Activated CD8-positive, alpha-beta T cell treated with anti-CD3 and anti-CD28 coated beads for 36 hours (primary cell): Measurements from ENCODE around the gene INPP5A. TPM values are rescaled to one million over a fixed set of nuclear protein-coding genes. Genes with fewer than 3 reads are reported as not detected.

Experiments used
- ATAC-seq: fragments of 200-7000 bp; cut with Tn5 transposase; one replicate; pipeline ENCODE4 v1.10.0; 2021; ENCODE audit warnings: mild to moderate bottlenecking, moderate library complexity
- CTCF ChIA-PET: fragments of 350-600 bp; sonication (Branson Sonifier 250); formaldehyde crosslinking; loops from one replicate; lab custom pipeline; 2021; ENCODE audit warnings: antibody characterized with exemption; lab: Charles Lee
- POLR2A ChIA-PET: fragments of 350-600 bp; sonication (Branson Sonifier 250); formaldehyde crosslinking; loops from one replicate; lab custom pipeline; 2021; ENCODE audit warnings: antibody characterized with exemption; lab: Charles Lee
- DNase-seq: peaks from one replicate; pipeline ENCODE4 v3.0.0-alpha.2; 2020
- H3K27ac Mint-ChIP-seq: one replicate; pipeline ENCODE4 v1.8.0; 2021; ENCODE audit warnings: mild to moderate bottlenecking, mixed read lengths
- H3K27me3 Mint-ChIP-seq: one replicate; pipeline ENCODE4 v1.8.0; 2021; ENCODE audit warnings: mixed read lengths
- H3K36me3 Mint-ChIP-seq: one replicate; pipeline ENCODE4 v1.8.0; 2021; ENCODE audit warnings: low read depth, mixed read lengths
- H3K4me1 Mint-ChIP-seq: one replicate; pipeline ENCODE4 v1.8.0; 2021; ENCODE audit warnings: low read depth, mixed read lengths
- H3K4me3 Mint-ChIP-seq: one replicate; pipeline ENCODE4 v1.8.0; 2021; ENCODE audit warnings: mild to moderate bottlenecking, moderate library complexity, mixed read lengths
- H3K9me3 Mint-ChIP-seq: one replicate; pipeline ENCODE4 v1.8.0; 2021; ENCODE audit warnings: mixed read lengths
- intact Hi-C: fragments of 100-400 bp; cut with micrococcal nuclease; formaldehyde crosslinking; loops from one replicate; pipeline ENCODE4 v1.10.0; 2022
- total RNA-seq, 2 experiments: library from RNA; stranded (reverse); gene quantifications; one replicate each; pipeline ENCODE4 v1.2.3, GENCODE V29; 2021
- TF ChIP-seq, protein P1 (sequence below): fragments of 200-600 bp; IDR thresholded peaks from one replicate; pipeline ENCODE4 v1.8.0; 2022; ENCODE audit warnings: antibody characterized with exemption, mild to moderate bottlenecking

Gene INPP5A
- total RNA-seq, 2 experiments from 2014 or later = 9.6 to 10.4 TPM

- CTCF ChIA-PET = interaction anchor here (0.9 kb wide), 1 partner anchor 20 kb away, joined by 3 read pairs; no protein-coding TSS in a partner anchor
- DNase-seq (no peak), ATAC-seq (no peak)
- Mint-ChIP-seq H3K36me3 (no peaks in the 10 kb centered on the region), H3K27ac (no peak overlapping the region), H3K4me1 (no peaks in the 10 kb centered on the region), H3K9me3 (peaks cover 3% of the 10 kb centered on the region), H3K27me3 (no peaks in the 10 kb centered on the region), H3K4me3 (no peak overlapping the region)
- intact Hi-C loops = no loop called here
- TF ChIP-seq, protein P1, sequence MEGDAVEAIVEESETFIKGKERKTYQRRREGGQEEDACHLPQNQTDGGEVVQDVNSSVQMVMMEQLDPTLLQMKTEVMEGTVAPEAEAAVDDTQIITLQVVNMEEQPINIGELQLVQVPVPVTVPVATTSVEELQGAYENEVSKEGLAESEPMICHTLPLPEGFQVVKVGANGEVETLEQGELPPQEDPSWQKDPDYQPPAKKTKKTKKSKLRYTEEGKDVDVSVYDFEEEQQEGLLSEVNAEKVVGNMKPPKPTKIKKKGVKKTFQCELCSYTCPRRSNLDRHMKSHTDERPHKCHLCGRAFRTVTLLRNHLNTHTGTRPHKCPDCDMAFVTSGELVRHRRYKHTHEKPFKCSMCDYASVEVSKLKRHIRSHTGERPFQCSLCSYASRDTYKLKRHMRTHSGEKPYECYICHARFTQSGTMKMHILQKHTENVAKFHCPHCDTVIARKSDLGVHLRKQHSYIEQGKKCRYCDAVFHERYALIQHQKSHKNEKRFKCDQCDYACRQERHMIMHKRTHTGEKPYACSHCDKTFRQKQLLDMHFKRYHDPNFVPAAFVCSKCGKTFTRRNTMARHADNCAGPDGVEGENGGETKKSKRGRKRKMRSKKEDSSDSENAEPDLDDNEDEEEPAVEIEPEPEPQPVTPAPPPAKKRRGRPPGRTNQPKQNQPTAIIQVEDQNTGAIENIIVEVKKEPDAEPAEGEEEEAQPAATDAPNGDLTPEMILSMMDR = no peak
- POLR2A ChIA-PET = no interaction called here
Measured at GRCh38 chr10:132512052-132512442, 25.5 kb upstream of the INPP5A start.

GRCh38 chr10:132512693-132513345 is 24.8 kb upstream of the INPP5A start:
- DNase-seq = no peak
- intact Hi-C loops = no loop called here
- CTCF ChIA-PET = no interaction called here

GRCh38 chr10:132514821-132515520 is 22.6 kb upstream of the INPP5A start:
- H3K9me3 Mint-ChIP-seq = peaks cover 3% of the 10 kb centered on the region

More at GRCh38 chr10:132512693-132513345, 24.8 kb upstream of the INPP5A start:
- no peak overlapping the region for H3K27ac Mint-ChIP-seq
- peaks cover 3% of the 10 kb centered on the region for H3K9me3 Mint-ChIP-seq
- POLR2A ChIA-PET = no interaction called here
- H3K36me3 Mint-ChIP-seq = no peaks in the 10 kb centered on the region
- H3K27me3 Mint-ChIP-seq = no peaks in the 10 kb centered on the region
- H3K4me3 Mint-ChIP-seq = no peak overlapping the region
- TF ChIP-seq, protein P1 = no peak
- no peak for ATAC-seq
- no peaks in the 10 kb centered on the region for H3K4me1 Mint-ChIP-seq

GRCh38 chr10:132515811-132516726 is 21.5 kb upstream of the INPP5A start:
- TF ChIP-seq, protein P1 = no peak
- ChIA-PET POLR2A (no interaction called here), CTCF (no interaction called here)
- ATAC-seq = no peak
- Mint-ChIP-seq H3K4me3 (no peak overlapping the region), H3K27ac (no peak overlapping the region), H3K36me3 (no peaks in the 10 kb centered on the region), H3K9me3 (peaks cover 3% of the 10 kb centered on the region), H3K27me3 (no peaks in the 10 kb centered on the region), H3K4me1 (no peaks in the 10 kb centered on the region)
- no peak for DNase-seq
- intact Hi-C loops = no loop called here

More at GRCh38 chr10:132514821-132515520, 22.6 kb upstream of the INPP5A start:
- Mint-ChIP-seq H3K4me1 (no peaks in the 10 kb centered on the region), H3K4me3 (no peak overlapping the region), H3K27me3 (no peaks in the 10 kb centered on the region), H3K27ac (no peak overlapping the region), H3K36me3 (no peaks in the 10 kb centered on the region)
- DNase-seq (no peak), ATAC-seq (no peak)
- TF ChIP-seq, protein P1 = no peak
- ChIA-PET POLR2A (no interaction called here), CTCF (no interaction called here)
- intact Hi-C loops = no loop called here
